ENCODE results near the gene GEMIN5.

DNA sequence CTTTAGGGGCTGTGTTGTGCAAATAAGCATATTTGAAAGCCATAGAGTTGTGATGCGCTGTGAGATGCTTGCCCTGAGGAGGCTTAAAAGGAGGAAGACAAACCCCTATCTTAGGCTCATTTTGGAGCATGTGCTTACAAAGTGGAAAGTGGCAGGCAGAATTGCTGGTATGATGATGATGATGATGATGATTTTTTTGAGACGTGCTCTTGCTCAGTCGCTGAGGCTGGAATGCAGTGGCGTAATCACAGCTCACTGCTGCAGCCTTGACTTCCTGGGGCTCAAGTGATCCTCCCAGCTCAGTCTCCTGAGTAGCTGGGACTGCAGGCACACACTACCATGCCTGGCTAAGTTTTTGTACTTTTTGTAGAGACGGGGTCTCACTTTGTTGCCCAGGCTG, 77.9 kb downstream of the GEMIN5 start:
- TF ChIP-seq, protein P1, sequence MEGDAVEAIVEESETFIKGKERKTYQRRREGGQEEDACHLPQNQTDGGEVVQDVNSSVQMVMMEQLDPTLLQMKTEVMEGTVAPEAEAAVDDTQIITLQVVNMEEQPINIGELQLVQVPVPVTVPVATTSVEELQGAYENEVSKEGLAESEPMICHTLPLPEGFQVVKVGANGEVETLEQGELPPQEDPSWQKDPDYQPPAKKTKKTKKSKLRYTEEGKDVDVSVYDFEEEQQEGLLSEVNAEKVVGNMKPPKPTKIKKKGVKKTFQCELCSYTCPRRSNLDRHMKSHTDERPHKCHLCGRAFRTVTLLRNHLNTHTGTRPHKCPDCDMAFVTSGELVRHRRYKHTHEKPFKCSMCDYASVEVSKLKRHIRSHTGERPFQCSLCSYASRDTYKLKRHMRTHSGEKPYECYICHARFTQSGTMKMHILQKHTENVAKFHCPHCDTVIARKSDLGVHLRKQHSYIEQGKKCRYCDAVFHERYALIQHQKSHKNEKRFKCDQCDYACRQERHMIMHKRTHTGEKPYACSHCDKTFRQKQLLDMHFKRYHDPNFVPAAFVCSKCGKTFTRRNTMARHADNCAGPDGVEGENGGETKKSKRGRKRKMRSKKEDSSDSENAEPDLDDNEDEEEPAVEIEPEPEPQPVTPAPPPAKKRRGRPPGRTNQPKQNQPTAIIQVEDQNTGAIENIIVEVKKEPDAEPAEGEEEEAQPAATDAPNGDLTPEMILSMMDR (IDR thresholded peaks at IDR 0.05; ENCODE audit: insufficient read depth, low read depth, low read length) = no peak
- TF ChIP-seq EZH2 (IDR thresholded peaks at IDR 0.05; ENCODE audit: insufficient read depth, low read length) = no peak

Measured in astrocyte (in vitro differentiated cells and primary cell).